ENCODE measurements around the gene ATP6V0E1. TPM values are rescaled to one million over a fixed set of nuclear protein-coding genes. Genes with fewer than 3 reads are reported as not detected.
"Not testable (repeated sequence)": the region's sequence is repeated elsewhere in the genome, so short reads cannot be mapped to it uniquely, and the experiment has no call there.

ATP6V0E1 gene
- total RNA-seq, 1 donor from 2014 or later = 285 TPM

GRCh38 chr5:173045474-173045873 lies 61.9 kb downstream of the ATP6V0E1 start:
- TF ChIP-seq CTCF (IDR thresholded peaks at IDR 0.05) = no peak
- Histone ChIP-seq H3K27ac (no peak overlapping the region), H3K4me1 (no peaks in the 10 kb centered on the region), H3K27me3 (ENCODE audit: low read depth) (no peaks in the 10 kb centered on the region), H3K36me3 (no peaks in the 10 kb centered on the region), H3K4me3 (no peak overlapping the region), H3K9me3 (no peaks in the 10 kb centered on the region)
- intact Hi-C loops (cut with DNase I) = no loop called here
- DNase-seq (no peak), ATAC-seq (peak; percentile 46 to 47)

- DNase-seq; H3K36me3 ChIP-seq; H3K27me3 ChIP-seq (ENCODE audit: low read depth); H3K4me3 ChIP-seq; H3K9me3 ChIP-seq; H3K27ac ChIP-seq; H3K4me1 ChIP-seq; intact Hi-C loops (cut with DNase I): not testable (repeated sequence)
- peak; percentile 22 to 73 for ATAC-seq
Observed at GRCh38 chr5:173047096-173047837, 63.7 kb downstream of the ATP6V0E1 start.

GRCh38 chr5:173047838-173048105 lies 64.2 kb downstream of the ATP6V0E1 start:
- H3K9me3 ChIP-seq = no peaks in the 10 kb centered on the region
- H3K4me1 ChIP-seq = no peaks in the 10 kb centered on the region
- H3K27ac ChIP-seq = no peak overlapping the region
- no peak overlapping the region for H3K4me3 ChIP-seq
- TF ChIP-seq CTCF (IDR thresholded peaks at IDR 0.05) = no peak
- no peaks in the 10 kb centered on the region for H3K27me3 ChIP-seq (ENCODE audit: low read depth)
- DNase-seq (no peak), ATAC-seq (peak in 1 of 2 donors; percentile 13)
- no peaks in the 10 kb centered on the region for H3K36me3 ChIP-seq
- intact Hi-C loops (cut with DNase I) = no loop called here

GRCh38 chr5:173050791-173051190 lies 67.2 kb downstream of the ATP6V0E1 start:
- ATAC-seq = no peak
- TF ChIP-seq CTCF (IDR thresholded peaks at IDR 0.05) = no peak
- peaks cover 15% of the 10 kb centered on the region for H3K4me1 ChIP-seq

GRCh38 chr5:173051746-173052145 lies 68.2 kb downstream of the ATP6V0E1 start:
- intact Hi-C loops (cut with DNase I) = loop anchor here (10.0 kb wide), 1 partner anchor 67 kb away; the partner anchor contains the start of gene ATP6V0E1
- no peak for TF ChIP-seq CTCF (IDR thresholded peaks at IDR 0.05)
- ATAC-seq (no peak), DNase-seq (no peak)
- H3K27ac ChIP-seq = no peak overlapping the region
- H3K4me1 ChIP-seq = peaks cover 15% of the 10 kb centered on the region
- no peaks in the 10 kb centered on the region for H3K36me3 ChIP-seq
- H3K4me3 ChIP-seq = no peak overlapping the region
- no peaks in the 10 kb centered on the region for H3K27me3 ChIP-seq (ENCODE audit: low read depth)
- no peaks in the 10 kb centered on the region for H3K9me3 ChIP-seq

More at GRCh38 chr5:173050791-173051190, 67.2 kb downstream of the ATP6V0E1 start:
- intact Hi-C loops (cut with DNase I) = loop anchor here (10.0 kb wide), 1 partner anchor 66 kb away; the partner anchor contains the start of gene ATP6V0E1
- Histone ChIP-seq H3K9me3 (no peaks in the 10 kb centered on the region), H3K27me3 (ENCODE audit: low read depth) (no peaks in the 10 kb centered on the region), H3K27ac (no peak overlapping the region), H3K4me3 (no peak overlapping the region), H3K36me3 (no peaks in the 10 kb centered on the region)
- no peak for DNase-seq

GRCh38 chr5:173053041-173053440 lies 69.5 kb downstream of the ATP6V0E1 start:
- intact Hi-C loops (cut with DNase I) = loop anchor here (10.0 kb wide), 1 partner anchor 68 kb away; the partner anchor contains the start of gene ATP6V0E1

More at GRCh38 chr5:173053041-173053440, 69.5 kb downstream of the ATP6V0E1 start:
- no peak overlapping the region for H3K4me3 ChIP-seq
- H3K27ac ChIP-seq = no peak overlapping the region
- H3K4me1 ChIP-seq = peaks cover 19% of the 10 kb centered on the region
- no peaks in the 10 kb centered on the region for H3K9me3 ChIP-seq
- ATAC-seq (no peak), DNase-seq (no peak)
- H3K27me3 ChIP-seq (ENCODE audit: low read depth) = no peaks in the 10 kb centered on the region
- no peak for TF ChIP-seq CTCF (IDR thresholded peaks at IDR 0.05)
- H3K36me3 ChIP-seq = no peaks in the 10 kb centered on the region

Measured in lower lobe of right lung (tissue), 2 donors.